ENCODE measurements around the gene POPDC3. TPM values are rescaled to one million over a fixed set of nuclear protein-coding genes. Genes with fewer than 3 reads are reported as not detected.

The POPDC3 gene
- total RNA-seq, 1 experiment from 2014 or later = 5.7 TPM

GRCh38 chr6:105200133-105200730 is 20.4 kb upstream of the POPDC3 start:
- peaks cover 5 to 7% of the 10 kb centered on the region in 2 experiments; a peak in 2 of 5 replicates for H3K9me3 Mint-ChIP-seq

More at GRCh38 chr6:105200133-105200730, 20.4 kb upstream of the POPDC3 start:
- H2BK120ac ChIP-seq (ENCODE audit: low read depth, low read length, poor library complexity, severe bottlenecking) = no peak overlapping the region
- no peak overlapping the region for H3K4me3 Mint-ChIP-seq
- H3K4me2 ChIP-seq (ENCODE audit: insufficient read depth, insufficient read length, low read length) = no peak overlapping the region
- no peak overlapping the region for H3K4ac ChIP-seq (ENCODE audit: low read depth, low read length)
- H3K36me3 Mint-ChIP-seq (ENCODE audit: insufficient read depth in 1 of 3, low read depth in 3 of 3) = no peaks in the 10 kb centered on the region; a peak in 2 of 7 replicates
- H3K27me3 ChIP-seq (ENCODE audit: insufficient read depth, low read length) = no peaks in the 10 kb centered on the region
- DNase-seq = no peak
- no peak for TF ChIP-seq CTCF (conservative IDR thresholded peaks at IDR 0.05)
- no peak overlapping the region for H4K5ac ChIP-seq (ENCODE audit: insufficient read length, low read depth, low read length)
- H3K9me3 ChIP-seq (ENCODE audit: control insufficient read depth, low read depth, low read length) = no peaks in the 10 kb centered on the region
- H3K79me2 ChIP-seq (ENCODE audit: insufficient read depth, low read length) = no peaks in the 10 kb centered on the region
- no peak overlapping the region for H3K14ac ChIP-seq (ENCODE audit: insufficient read depth, low read length)
- no peak overlapping the region for H2BK15ac ChIP-seq (ENCODE audit: low read depth, low read length)
- WGBS (ENCODE audit: extremely low coverage, insufficient read length, low lambda C conversion rate) = no CpG with 5 or more reads among the region's 6 CpGs
- no peak overlapping the region for H2BK12ac ChIP-seq (ENCODE audit: insufficient read length, low read depth, low read length)
- no peaks in the 10 kb centered on the region for H3K4me1 ChIP-seq (ENCODE audit: insufficient read depth, low read length)
- no peak overlapping the region for H3K9ac ChIP-seq (ENCODE audit: extremely low read depth, insufficient read length, low read length)
- H3K27ac ChIP-seq (ENCODE audit: insufficient read length, low read depth, low read length) = no peak overlapping the region
- H3K27me3 Mint-ChIP-seq (ENCODE audit: low read depth) = no peaks in the 10 kb centered on the region
- H2BK5ac ChIP-seq (ENCODE audit: insufficient read length, low read length) = no peak overlapping the region
- no peak overlapping the region for H3K23ac ChIP-seq (ENCODE audit: insufficient read length, low read depth, low read length)
- H3K18ac ChIP-seq (ENCODE audit: insufficient read length, low read depth, low read length) = no peak overlapping the region
- H3K4me1 Mint-ChIP-seq = no peaks in the 10 kb centered on the region
- no peaks in the 10 kb centered on the region for H4K20me1 ChIP-seq (ENCODE audit: control insufficient read depth, insufficient read depth, insufficient read length)
- no peak overlapping the region for H3K56ac ChIP-seq (ENCODE audit: insufficient read length, low read depth, low read length)
- H2BK20ac ChIP-seq (ENCODE audit: low read depth, low read length, poor library complexity, severe bottlenecking) = no peak overlapping the region
- H3T11ph ChIP-seq (ENCODE audit: low read length) = no peak overlapping the region
- no peak overlapping the region for H2AK5ac ChIP-seq (ENCODE audit: insufficient read length, low read length)
- H3K27ac Mint-ChIP-seq = no peak overlapping the region
- no peaks in the 10 kb centered on the region for H3K23me2 ChIP-seq (ENCODE audit: insufficient read length, low read depth, low read length, poor library complexity, severe bottlenecking)
- H3K79me1 ChIP-seq (ENCODE audit: insufficient read depth, low read depth, low read length, poor library complexity, severe bottlenecking) = no peaks in the 10 kb centered on the region
- H2AFZ ChIP-seq (ENCODE audit: low read length) = no peak overlapping the region
- H4K8ac ChIP-seq (replicated peaks; ENCODE audit: insufficient read length, low read depth, low read length) = no peak overlapping the region
- H4K91ac ChIP-seq (ENCODE audit: insufficient read length, low read depth, low read length) = no peak overlapping the region
